Loucy (cell line): ENCODE results near the gene SENP7.

Experiments
- EZH2phosphoT487 ChIP-seq: fragments of 200-600 bp; IDR thresholded peaks from 2 replicates; pipeline ENCODE4 v1.6.1; 2018; ENCODE audit warnings: antibody characterized with exemption, mild to moderate bottlenecking, moderate library complexity, borderline replicate concordance
- TF ChIP-seq, protein P1 (sequence below): fragments of 200-600 bp; sonication (generic); conservative IDR thresholded peaks from 2 replicates; pipeline ENCODE4 v1.5.1; 2014; ENCODE audit warnings: mild to moderate bottlenecking, antibody characterized with exemption, low read length

DNA sequence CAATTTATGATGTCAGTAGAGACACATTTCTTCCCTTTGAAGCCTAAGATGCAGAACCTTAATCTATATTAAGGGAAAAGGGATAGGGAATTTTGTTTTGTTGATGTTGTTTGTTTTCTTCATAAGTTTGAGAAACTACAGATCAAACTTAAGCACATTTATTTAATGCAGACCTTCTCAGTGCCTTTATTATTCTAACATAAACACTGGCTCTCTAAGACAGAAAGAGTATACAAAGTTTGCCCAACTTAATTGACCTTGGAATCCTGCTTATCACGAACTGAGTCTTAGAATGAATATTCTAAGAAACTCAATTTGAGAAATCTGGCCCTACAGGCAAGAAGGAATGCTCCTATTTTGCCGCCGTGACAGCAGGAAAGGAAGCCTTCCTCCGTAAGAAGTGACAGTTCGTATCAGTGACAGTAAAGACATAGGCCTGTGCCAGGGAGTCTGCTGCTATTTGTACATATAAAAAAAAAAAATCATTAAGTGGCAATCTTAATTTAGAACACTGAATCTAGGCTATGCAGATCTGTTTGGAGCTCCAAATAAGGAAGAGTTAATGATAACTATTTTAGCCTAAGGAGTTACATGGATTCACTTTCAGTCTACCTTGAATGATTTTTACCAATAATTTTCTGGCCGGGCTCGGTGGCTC is 183.9 kb downstream of the SENP7 start:
- TF ChIP-seq, protein P1, sequence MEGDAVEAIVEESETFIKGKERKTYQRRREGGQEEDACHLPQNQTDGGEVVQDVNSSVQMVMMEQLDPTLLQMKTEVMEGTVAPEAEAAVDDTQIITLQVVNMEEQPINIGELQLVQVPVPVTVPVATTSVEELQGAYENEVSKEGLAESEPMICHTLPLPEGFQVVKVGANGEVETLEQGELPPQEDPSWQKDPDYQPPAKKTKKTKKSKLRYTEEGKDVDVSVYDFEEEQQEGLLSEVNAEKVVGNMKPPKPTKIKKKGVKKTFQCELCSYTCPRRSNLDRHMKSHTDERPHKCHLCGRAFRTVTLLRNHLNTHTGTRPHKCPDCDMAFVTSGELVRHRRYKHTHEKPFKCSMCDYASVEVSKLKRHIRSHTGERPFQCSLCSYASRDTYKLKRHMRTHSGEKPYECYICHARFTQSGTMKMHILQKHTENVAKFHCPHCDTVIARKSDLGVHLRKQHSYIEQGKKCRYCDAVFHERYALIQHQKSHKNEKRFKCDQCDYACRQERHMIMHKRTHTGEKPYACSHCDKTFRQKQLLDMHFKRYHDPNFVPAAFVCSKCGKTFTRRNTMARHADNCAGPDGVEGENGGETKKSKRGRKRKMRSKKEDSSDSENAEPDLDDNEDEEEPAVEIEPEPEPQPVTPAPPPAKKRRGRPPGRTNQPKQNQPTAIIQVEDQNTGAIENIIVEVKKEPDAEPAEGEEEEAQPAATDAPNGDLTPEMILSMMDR = no peak
- TF ChIP-seq EZH2phosphoT487 = no peak
